Measurements from ENCODE around the gene KIAA1217. TPM values are rescaled to one million over a fixed set of nuclear protein-coding genes. Genes with fewer than 3 reads are reported as not detected.

KIAA1217 gene
- total RNA-seq, 4 donors from 2014 or later: 67.3 to 104 (median 89.8) TPM

DNA sequence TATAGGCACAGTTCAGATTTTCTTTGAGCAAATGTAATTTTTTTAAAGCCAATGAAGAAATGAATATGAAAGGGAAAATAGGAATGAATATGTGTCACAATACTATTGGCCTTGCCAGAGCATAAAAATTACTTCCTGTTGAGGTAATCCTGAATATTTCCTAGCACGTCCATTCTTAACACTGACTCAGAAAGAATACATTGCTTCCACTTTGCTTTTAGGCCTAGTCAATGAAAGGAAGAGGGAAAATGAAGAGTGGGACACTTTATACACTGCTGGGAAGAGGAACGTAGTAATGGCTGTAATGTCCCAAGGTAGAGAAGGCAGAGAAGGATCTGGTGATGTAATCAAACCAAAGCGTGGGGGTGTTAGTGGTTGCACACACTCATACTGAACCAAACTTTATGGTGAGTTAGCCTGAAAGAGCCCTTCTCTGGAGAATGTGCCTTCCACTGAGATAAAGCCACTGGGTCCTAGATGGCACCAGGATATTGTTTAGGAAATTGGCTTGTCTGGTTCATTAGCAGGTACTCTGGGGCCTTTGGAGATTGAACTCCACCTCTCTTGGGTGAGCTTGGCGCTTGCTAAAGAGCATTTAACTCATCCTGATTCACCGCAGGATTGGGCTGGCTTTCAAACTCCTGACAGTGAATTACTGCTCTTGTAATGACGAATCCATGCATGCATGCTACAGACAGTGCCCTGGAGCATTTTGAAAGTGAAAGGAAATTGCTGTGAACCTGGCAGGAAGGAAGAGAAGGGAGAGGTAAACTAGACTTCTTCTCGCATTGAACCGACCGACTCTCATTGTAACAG, 254.9 kb downstream of the KIAA1217 start:
- WGBS, 2 donors: 63 to 68% methylated on average over 9 of the region's 9 CpGs
- no peak overlapping the region for H3K4me3 ChIP-seq (replicated peaks in 1 of 3)
- H3K9me3 ChIP-seq: no peaks in the 10 kb centered on the region
- H3K4me1 ChIP-seq: peaks cover 48 to 55% of the 10 kb centered on the region in 2 donors
- intact Hi-C loops (cut with DNase I): no loop called here
- peak overlapping the region; percentile 15 to 92 (median 87) for H3K27ac ChIP-seq
- TF ChIP-seq, protein P1, sequence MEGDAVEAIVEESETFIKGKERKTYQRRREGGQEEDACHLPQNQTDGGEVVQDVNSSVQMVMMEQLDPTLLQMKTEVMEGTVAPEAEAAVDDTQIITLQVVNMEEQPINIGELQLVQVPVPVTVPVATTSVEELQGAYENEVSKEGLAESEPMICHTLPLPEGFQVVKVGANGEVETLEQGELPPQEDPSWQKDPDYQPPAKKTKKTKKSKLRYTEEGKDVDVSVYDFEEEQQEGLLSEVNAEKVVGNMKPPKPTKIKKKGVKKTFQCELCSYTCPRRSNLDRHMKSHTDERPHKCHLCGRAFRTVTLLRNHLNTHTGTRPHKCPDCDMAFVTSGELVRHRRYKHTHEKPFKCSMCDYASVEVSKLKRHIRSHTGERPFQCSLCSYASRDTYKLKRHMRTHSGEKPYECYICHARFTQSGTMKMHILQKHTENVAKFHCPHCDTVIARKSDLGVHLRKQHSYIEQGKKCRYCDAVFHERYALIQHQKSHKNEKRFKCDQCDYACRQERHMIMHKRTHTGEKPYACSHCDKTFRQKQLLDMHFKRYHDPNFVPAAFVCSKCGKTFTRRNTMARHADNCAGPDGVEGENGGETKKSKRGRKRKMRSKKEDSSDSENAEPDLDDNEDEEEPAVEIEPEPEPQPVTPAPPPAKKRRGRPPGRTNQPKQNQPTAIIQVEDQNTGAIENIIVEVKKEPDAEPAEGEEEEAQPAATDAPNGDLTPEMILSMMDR (IDR thresholded peaks at IDR 0.05): no peak
- TF ChIP-seq POLR2A (IDR thresholded peaks at IDR 0.05): no peak
- H3K27me3 ChIP-seq: no peaks in the 10 kb centered on the region
- H3K36me3 ChIP-seq: no peaks in the 10 kb centered on the region
- peak; percentile 17 to 27 for DNase-seq

DNA sequence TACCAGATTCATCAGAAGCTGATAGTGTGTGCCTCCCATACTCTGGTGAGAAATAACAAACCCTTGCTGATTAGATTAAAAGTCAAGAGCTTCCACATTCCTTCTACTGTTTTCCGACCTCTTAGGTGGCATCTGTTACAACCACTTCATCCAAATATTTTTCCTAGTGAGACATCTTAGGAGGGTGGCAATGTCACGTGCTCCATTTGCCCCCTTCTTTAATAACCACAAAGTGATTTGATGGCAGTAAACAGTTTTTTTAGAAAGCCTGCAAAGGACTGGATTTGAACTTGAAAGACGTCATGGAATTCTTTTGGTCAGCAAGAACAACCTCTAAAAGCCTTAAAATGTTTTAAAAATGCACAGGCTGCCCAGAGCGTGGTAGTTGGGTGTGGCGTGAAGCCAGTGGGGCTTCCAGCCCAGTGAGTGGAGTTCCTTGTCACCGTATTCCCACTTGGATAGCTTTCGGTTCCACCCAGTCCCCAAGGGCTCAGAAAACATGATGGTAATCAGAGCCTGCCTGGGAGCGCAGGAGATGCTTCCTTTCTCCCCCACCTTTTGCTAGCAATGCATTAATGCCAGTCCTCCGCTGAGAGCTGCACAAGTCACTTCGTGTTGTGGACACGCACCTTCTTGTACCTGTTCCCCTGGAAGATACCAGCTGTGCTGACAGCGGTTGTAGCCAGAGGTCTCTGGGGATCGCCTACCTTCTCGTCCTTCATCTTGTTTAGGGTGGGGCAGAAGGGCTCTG, 256.4 kb downstream of the KIAA1217 start:
- Histone ChIP-seq H3K4me1 (peaks cover 55 to 61% of the 10 kb centered on the region in 2 donors), H3K9me3 (no peaks in the 10 kb centered on the region), H3K36me3 (no peaks in the 10 kb centered on the region), H3K27me3 (no peaks in the 10 kb centered on the region), H3K4me3 (replicated peaks in 1 of 3) (no peak overlapping the region), H3K27ac (peak overlapping the region; percentile 37 to 92 (median 87))
- 72 to 78% methylated on average over 14 of the region's 14 CpGs for WGBS, 2 donors
- peak; percentile 34 to 46 for DNase-seq
- intact Hi-C loops (cut with DNase I): no loop called here
- TF ChIP-seq, protein P1 (IDR thresholded peaks at IDR 0.05): no peak

- DNase-seq: peak in 1 of 2 donors; percentile 25
- H3K9me3 ChIP-seq: no peaks in the 10 kb centered on the region
- intact Hi-C loops (cut with DNase I): no loop called here
- H3K27ac ChIP-seq: peak overlapping the region; percentile 37 to 92 (median 87)
- H3K36me3 ChIP-seq: no peaks in the 10 kb centered on the region
- no peaks in the 10 kb centered on the region for H3K27me3 ChIP-seq
- WGBS, 2 donors: 74 to 80% methylated on average over 16 of the region's 16 CpGs
- no peak overlapping the region for H3K4me3 ChIP-seq (replicated peaks in 1 of 3)
- TF ChIP-seq POLR2A (IDR thresholded peaks at IDR 0.05): no peak
- TF ChIP-seq, protein P1 (IDR thresholded peaks at IDR 0.05): no peak
- H3K4me1 ChIP-seq: peaks cover 55 to 62% of the 10 kb centered on the region in 2 donors
Measured at GRCh38 chr10:24465891-24466818, 257.2 kb downstream of the KIAA1217 start.

GRCh38 chr10:24467136-24467535, 258.2 kb downstream of the KIAA1217 start:
- DNase-seq: no peak
- Histone ChIP-seq H3K4me1 (peaks cover 47 to 57% of the 10 kb centered on the region in 2 donors), H3K36me3 (no peaks in the 10 kb centered on the region), H3K9me3 (no peaks in the 10 kb centered on the region), H3K27ac (peak overlapping the region in 2 of 3 donors; percentile 87 to 92), H3K4me3 (replicated peaks in 1 of 3) (no peak overlapping the region), H3K27me3 (no peaks in the 10 kb centered on the region)
- intact Hi-C loops (cut with DNase I): no loop called here
- TF ChIP-seq POLR2A (IDR thresholded peaks at IDR 0.05): no peak
- TF ChIP-seq, protein P1 (IDR thresholded peaks at IDR 0.05): no peak
- WGBS, 2 donors: 69 to 84% methylated on average over 1 of the region's 1 CpG

Data from thyroid gland (tissue), 4 donors.